PC-3 (cell line): ENCODE data around the gene DKKL1. TPM values are rescaled to one million over a fixed set of nuclear protein-coding genes. Genes with fewer than 3 reads are reported as not detected.
"Not testable (repeated sequence)": the region's sequence is repeated elsewhere in the genome, so short reads cannot be mapped to it uniquely, and the experiment has no call there.

ENCODE experiments used
- ATAC-seq: fragments of 200-7000 bp; cut with Tn5 transposase; 2 replicates; pipeline ENCODE4 v1.9.1; 2020; ENCODE audit warnings: mild to moderate bottlenecking, moderate library complexity
- BruUV-seq: library from RNA; stranded (reverse); fragments of 400-500 nt; replicated peaks from 2 replicates; lab custom pipeline; 2021; lab: Mats Ljungman, UMichigan
- CTCF ChIA-PET: fragments of 300-600 bp; sonication (Branson Sonifier 250); formaldehyde crosslinking; loops from one replicate; lab custom pipeline; 2022; ENCODE audit warnings: antibody characterized with exemption; lab: Charles Lee
- POLR2A ChIA-PET: fragments of 300-600 bp; sonication (Branson Sonifier 250); formaldehyde crosslinking; loops from one replicate; lab custom pipeline; 2022; ENCODE audit warnings: antibody characterized with exemption; ENCODE audit not compliant: unreplicated experiment; lab: Charles Lee
- DNase-seq: peaks from one replicate; pipeline ENCODE4 v3.0.0-alpha.2; 2015
- H2AFZ ChIP-seq: fragments of 300-600 bp; sonication (generic); 2 replicates; pipeline ENCODE4 v1.6.0; 2016; ENCODE audit warnings: antibody characterized with exemption, low read length
- H3F3A ChIP-seq: fragments of 300-600 bp; sonication (generic); one replicate; pipeline ENCODE4 v1.6.0; 2017; ENCODE audit warnings: antibody characterized with exemption, low read length, control low read depth, mild to moderate bottlenecking; ENCODE audit not compliant: unreplicated experiment
- H3K27ac ChIP-seq: fragments of 300-600 bp; sonication (generic); 2 replicates; pipeline ENCODE4 v1.5.1; 2016; ENCODE audit warnings: mild to moderate bottlenecking, low read length
- H3K27me3 ChIP-seq: fragments of 300-600 bp; sonication (generic); 2 replicates; pipeline ENCODE4 v1.6.1; 2016; ENCODE audit warnings: low read length, mixed read lengths
- H3K36me3 ChIP-seq: fragments of 300-600 bp; sonication (generic); 2 replicates; pipeline ENCODE4 v1.6.1; 2016; ENCODE audit warnings: low read depth, mixed run types, low read length, mixed read lengths
- H3K4me1 ChIP-seq: fragments of 300-600 bp; sonication (generic); 2 replicates; pipeline ENCODE4 v1.5.1; 2016; ENCODE audit warnings: low read length; ENCODE audit not compliant: insufficient read depth
- H3K4me2 ChIP-seq: fragments of 300-600 bp; sonication (generic); 2 replicates; pipeline ENCODE4 v1.6.0; 2016; ENCODE audit warnings: low read length
- H3K4me3 ChIP-seq: fragments of 300-600 bp; sonication (generic); 2 replicates; pipeline ENCODE4 v1.5.1; 2016; ENCODE audit warnings: mild to moderate bottlenecking, low read length, mixed read lengths
- H3K79me2 ChIP-seq: fragments of 300-600 bp; sonication (generic); 2 replicates; pipeline ENCODE4 v1.6.1; 2017; ENCODE audit warnings: low read length, mixed read lengths
- H3K9ac ChIP-seq: fragments of 300-600 bp; sonication (generic); 2 replicates; pipeline ENCODE4 v1.6.0; 2016; ENCODE audit warnings: mild to moderate bottlenecking, low read length
- H3K9me2 ChIP-seq: fragments of 300-600 bp; sonication (generic); replicated peaks from 2 replicates; pipeline ENCODE4 v1.6.1; 2016; ENCODE audit warnings: mixed run types, low read length, mixed read lengths
- H3K9me3 ChIP-seq: fragments of 300-600 bp; sonication (generic); 2 replicates; pipeline ENCODE4 v1.6.1; 2016; ENCODE audit warnings: low read length, mixed read lengths
- H4K20me1 ChIP-seq: fragments of 300-600 bp; sonication (generic); 2 replicates; pipeline ENCODE4 v1.6.1; 2016; ENCODE audit warnings: low read length, mixed read lengths
- CTCF ChIP-seq: fragments of 300-600 bp; sonication (generic); conservative IDR thresholded peaks from 2 replicates; pipeline ENCODE4 v1.5.1; 2017; ENCODE audit warnings: antibody characterized with exemption, low read depth, mild to moderate bottlenecking, low read length
- EZH2 ChIP-seq: fragments of 300-600 bp; sonication (generic); IDR thresholded peaks from one replicate; pipeline ENCODE4 v1.6.1; 2017; ENCODE audit warnings: antibody characterized with exemption, mild to moderate bottlenecking, low read length; ENCODE audit not compliant: unreplicated experiment
- EZH2phosphoT487 ChIP-seq: fragments of 300-600 bp; sonication (generic); IDR thresholded peaks from 2 replicates; pipeline ENCODE4 v1.6.1; 2018; ENCODE audit warnings: mild to moderate bottlenecking, antibody characterized with exemption, low read length, borderline replicate concordance
- intact Hi-C: fragments of 100-400 bp; cut with micrococcal nuclease; formaldehyde crosslinking; loops from 2 replicates; pipeline ENCODE4 v1.9.0; 2023
- total RNA-seq: library from RNA; depleted of rRNA; stranded (reverse); fragments of >200 nt; gene quantifications from 2 replicates; pipeline ENCODE4 v1.2.3, GENCODE V29; 2014

The DKKL1 gene
- total RNA-seq, 1 experiment from 2014 or later, result 2.4 TPM

- POLR2A ChIA-PET, result no interaction called here
- ATAC-seq, result no peak
- TF ChIP-seq EZH2 (no peak), CTCF (no peak), EZH2phosphoT487 (no peak)
Observed at GRCh38 chr19:49326165-49326704, 37.4 kb upstream of the DKKL1 start.

GRCh38 chr19:49327878-49328544 is 35.7 kb upstream of the DKKL1 start:
- TF ChIP-seq EZH2phosphoT487 (no peak), EZH2 (no peak), CTCF (peak; percentile 76)
- H3K4me3 ChIP-seq, result no peak overlapping the region
- H3F3A ChIP-seq, result no peaks in the 10 kb centered on the region
- no peaks in the 10 kb centered on the region for H3K79me2 ChIP-seq
- BruUV-seq, result no TSS peak
- no peaks in the 10 kb centered on the region for H3K9me2 ChIP-seq
- ATAC-seq (peak; percentile 71), DNase-seq (peak; percentile 58)
- no peaks in the 10 kb centered on the region for H4K20me1 ChIP-seq
- H3K9ac ChIP-seq, result no peak overlapping the region
- no peaks in the 10 kb centered on the region for H3K4me1 ChIP-seq
- H3K27me3 ChIP-seq, result no peaks in the 10 kb centered on the region
- ChIA-PET POLR2A (interaction anchor here (0.6 kb wide), 1 partner anchor 71 kb away, joined by 3 read pairs; no protein-coding TSS in a partner anchor), CTCF (no interaction called here)
- no peaks in the 10 kb centered on the region; the same call in 1 of the 2 replicates for H3K9me3 ChIP-seq
- no peak overlapping the region for H2AFZ ChIP-seq
- no peak overlapping the region for H3K4me2 ChIP-seq
- H3K27ac ChIP-seq, result no peak overlapping the region
- H3K36me3 ChIP-seq, result no peaks in the 10 kb centered on the region
- intact Hi-C loops, result loop anchor here (2.0 kb wide), 1 partner anchor 101 kb away; no protein-coding TSS in a partner anchor

More at GRCh38 chr19:49326165-49326704, 37.4 kb upstream of the DKKL1 start:
- Histone ChIP-seq H2AFZ (no peak overlapping the region), H3K36me3 (no peaks in the 10 kb centered on the region), H3K4me1 (no peaks in the 10 kb centered on the region), H3K79me2 (no peaks in the 10 kb centered on the region), H3K9me2 (no peaks in the 10 kb centered on the region), H4K20me1 (no peaks in the 10 kb centered on the region), H3K27me3 (no peaks in the 10 kb centered on the region), H3K9me3 (no peaks in the 10 kb centered on the region; the same call in 1 of the 2 replicates), H3K4me3 (no peak overlapping the region), H3K9ac (no peak overlapping the region), H3F3A (no peaks in the 10 kb centered on the region), H3K27ac (no peak overlapping the region), H3K4me2 (no peak overlapping the region)
- DNase-seq, result no peak
- BruUV-seq, result no TSS peak
- CTCF ChIA-PET, result interaction anchor here (0.7 kb wide), 1 partner anchor 65 kb away, joined by 4 read pairs; no protein-coding TSS in a partner anchor
- intact Hi-C loops, result no loop called here

GRCh38 chr19:49328741-49329140 is 34.9 kb upstream of the DKKL1 start:
- TF ChIP-seq EZH2phosphoT487 (no peak), EZH2 (no peak), CTCF (no peak)
- no peaks in the 10 kb centered on the region for H3K79me2 ChIP-seq
- H3K36me3 ChIP-seq, result no peaks in the 10 kb centered on the region
- no peak overlapping the region for H3K27ac ChIP-seq
- BruUV-seq, result no TSS peak
- no peak overlapping the region for H3K9ac ChIP-seq
- H3K9me3 ChIP-seq, result no peaks in the 10 kb centered on the region
- no peaks in the 10 kb centered on the region for H4K20me1 ChIP-seq
- H3F3A ChIP-seq, result no peaks in the 10 kb centered on the region
- no peak overlapping the region for H3K4me2 ChIP-seq
- intact Hi-C loops, result loop anchor here (2.0 kb wide), 1 partner anchor 102 kb away; no protein-coding TSS in a partner anchor
- H3K4me1 ChIP-seq, result no peaks in the 10 kb centered on the region
- ChIA-PET POLR2A (no interaction called here), CTCF (no interaction called here)
- H2AFZ ChIP-seq, result no peak overlapping the region
- DNase-seq, result no peak
- no peaks in the 10 kb centered on the region for H3K9me2 ChIP-seq
- no peak overlapping the region for H3K4me3 ChIP-seq
- ATAC-seq, result no peak
- no peaks in the 10 kb centered on the region for H3K27me3 ChIP-seq

- H3K9ac ChIP-seq, DNase-seq, H4K20me1 ChIP-seq, H3K27me3 ChIP-seq, ATAC-seq, H3K27ac ChIP-seq, H3K4me1 ChIP-seq, BruUV-seq, H3K4me2 ChIP-seq, H3K79me2 ChIP-seq, H3K36me3 ChIP-seq, H3K9me2 ChIP-seq, H2AFZ ChIP-seq, H3K4me3 ChIP-seq, H3F3A ChIP-seq, H3K9me3 ChIP-seq, CTCF ChIA-PET, intact Hi-C loops: not testable (repeated sequence)
- POLR2A ChIA-PET, result interaction anchor here (0.6 to 0.7 kb wide), 2 partner anchors 8 kb away, joined by 9 to 11 read pairs; no protein-coding TSS in a partner anchor
Observed at GRCh38 chr19:49331187-49331586, 32.5 kb upstream of the DKKL1 start.
